NCI-H446 (cell line): ENCODE data around the gene LACTBL1.
A peak's percentile ranks its signal among the peaks of the same experiment; 100 is the strongest.
"Not testable (repeated sequence)": the region's sequence is repeated elsewhere in the genome, so short reads cannot be mapped to it uniquely, and the experiment has no call there.

Experiments used
- DNase-seq, 2 experiments: peaks; one replicate each; lab custom pipeline; 2025; lab: John Stamatoyannopoulos, UW

LACTBL1 gene

GRCh38 chr1:22972760-22973159, at the start of gene LACTBL1:
Gene LACTBL1, minus strand, starts transcription at chr1:22972866. Its CDS starts 550 bp downstream, at chr1:22972316.
- no peak for DNase-seq

GRCh38 chr1:23021834-23022233, 49.2 kb upstream of the LACTBL1 start:
- no peak for DNase-seq

- peak in 1 of 2 experiments; percentile 23 for DNase-seq
These were observed 48.2 kb upstream of the LACTBL1 start for GRCh38 chr1:23020706-23021405.

- peak in 1 of 2 experiments; percentile 46 for DNase-seq
These were observed 47.4 kb upstream of the LACTBL1 start for GRCh38 chr1:23019863-23020625.

GRCh38 chr1:23019094-23019862, 46.6 kb upstream of the LACTBL1 start, which contains the start of gene KDM1A:
Gene KDM1A, plus strand, starts transcription at chr1:23019468. Its CDS starts 129 bp downstream, at chr1:23019597.
- DNase-seq, result peak; percentile 97 to 99

GRCh38 chr1:23018661-23019093, 46.0 kb upstream of the LACTBL1 start:
- no peak for DNase-seq

- peak; percentile 25 to 63 for DNase-seq
These were observed 41.0 kb upstream of the LACTBL1 start for GRCh38 chr1:23013657-23014056.

- not testable (repeated sequence) for DNase-seq
These were observed 37.4 kb upstream of the LACTBL1 start for GRCh38 chr1:23010025-23010424.

GRCh38 chr1:23008901-23009300, 36.2 kb upstream of the LACTBL1 start:
- DNase-seq, result no peak

GRCh38 chr1:23007106-23007505, 34.4 kb upstream of the LACTBL1 start:
- no peak for DNase-seq

GRCh38 chr1:23004769-23005168, 32.1 kb upstream of the LACTBL1 start:
- not testable (repeated sequence) for DNase-seq

GRCh38 chr1:23004112-23004511, 31.4 kb upstream of the LACTBL1 start:
- DNase-seq, result no peak

GRCh38 chr1:23002218-23002617, 29.6 kb upstream of the LACTBL1 start:
- DNase-seq, result not testable (repeated sequence)

- not testable (repeated sequence) for DNase-seq
These were observed 27.5 kb upstream of the LACTBL1 start for GRCh38 chr1:23000133-23000532.

- not testable (repeated sequence) for DNase-seq
These were observed 24.9 kb upstream of the LACTBL1 start for GRCh38 chr1:22997528-22997927.

GRCh38 chr1:22995774-22996173, 23.1 kb upstream of the LACTBL1 start:
- no peak for DNase-seq

- not testable (repeated sequence) for DNase-seq
These were observed 20.6 kb upstream of the LACTBL1 start for GRCh38 chr1:22993220-22993795.

GRCh38 chr1:22992384-22992783, 19.7 kb upstream of the LACTBL1 start:
- DNase-seq, result not testable (repeated sequence)

- no peak for DNase-seq
These were observed 11.3 kb upstream of the LACTBL1 start for GRCh38 chr1:22983944-22984343.

GRCh38 chr1:22980471-22980790, 7.8 kb upstream of the LACTBL1 start:
- not testable (repeated sequence) for DNase-seq

GRCh38 chr1:22978299-22978698, 5.6 kb upstream of the LACTBL1 start:
- peak in 1 of 2 experiments; percentile 55 for DNase-seq
